NCI-H1092 (cell line): ENCODE results near the gene LYSMD1.
A peak's percentile ranks its signal among the peaks of the same experiment; 100 is the strongest.
"Not testable (repeated sequence)": the region's sequence is repeated elsewhere in the genome, so short reads cannot be mapped to it uniquely, and the experiment has no call there.

Experiments
- DNase-seq: peaks from one replicate; lab custom pipeline; 2025; lab: John Stamatoyannopoulos, UW

The LYSMD1 gene, protein sequence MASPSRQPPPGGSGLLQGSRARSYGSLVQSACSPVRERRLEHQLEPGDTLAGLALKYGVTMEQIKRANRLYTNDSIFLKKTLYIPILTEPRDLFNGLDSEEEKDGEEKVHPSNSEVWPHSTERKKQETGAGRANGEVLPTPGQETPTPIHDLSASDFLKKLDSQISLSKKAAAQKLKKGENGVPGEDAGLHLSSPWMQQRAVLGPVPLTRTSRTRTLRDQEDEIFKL

GRCh38 chr1:151165738-151166504, at the start of gene LYSMD1, which contains the start of gene SCNM1:
TSS of gene LYSMD1 (minus strand) at chr1:151165902. CDS start at chr1:151165258, 644 bp downstream.
TSS of gene SCNM1 (plus strand) at chr1:151166144. CDS start at chr1:151166153, 9 bp downstream.
- DNase-seq: peak; percentile 99

DNA sequence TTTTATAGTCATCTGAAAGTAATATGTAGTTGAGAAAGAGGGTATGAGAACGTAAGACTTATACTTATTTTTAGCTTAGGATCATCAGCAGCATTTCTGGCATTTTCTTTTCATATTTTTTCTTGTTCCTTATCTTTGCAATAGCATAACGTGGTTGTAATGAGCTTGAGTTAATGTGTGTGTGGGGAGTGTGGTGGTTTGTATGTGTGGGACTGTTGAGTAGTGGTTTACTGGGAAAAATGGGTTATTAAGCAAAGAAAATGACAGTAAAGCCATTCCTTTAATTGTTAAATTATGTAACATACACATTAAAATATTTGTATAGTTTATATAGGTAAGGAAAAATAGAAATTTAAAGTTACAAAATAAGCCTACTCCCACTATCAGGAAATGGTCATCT, 47.9 kb upstream of the LYSMD1 start:
- DNase-seq: no peak

GRCh38 chr1:151211972-151212705, 46.4 kb upstream of the LYSMD1 start:
- DNase-seq: no peak

DNA sequence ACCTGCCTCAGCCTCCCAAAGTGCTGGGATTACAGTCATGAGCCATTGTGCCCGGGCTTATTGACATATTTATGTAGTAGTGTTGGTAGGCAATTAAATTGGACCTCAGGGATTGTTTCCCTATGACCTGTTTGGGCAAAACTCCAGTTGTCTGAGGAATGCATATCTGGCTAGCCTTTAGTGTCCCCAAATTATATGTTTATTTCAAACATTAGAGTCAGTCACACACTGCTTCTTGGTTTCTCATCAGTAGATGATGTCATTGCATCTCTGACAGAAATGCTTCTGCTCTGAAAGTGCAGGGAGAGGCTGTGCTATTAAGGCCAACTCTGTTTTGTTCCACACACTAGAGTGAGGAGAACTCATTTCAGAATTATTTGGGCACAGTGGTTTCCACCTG, 45.1 kb upstream of the LYSMD1 start:
- no peak for DNase-seq

DNA sequence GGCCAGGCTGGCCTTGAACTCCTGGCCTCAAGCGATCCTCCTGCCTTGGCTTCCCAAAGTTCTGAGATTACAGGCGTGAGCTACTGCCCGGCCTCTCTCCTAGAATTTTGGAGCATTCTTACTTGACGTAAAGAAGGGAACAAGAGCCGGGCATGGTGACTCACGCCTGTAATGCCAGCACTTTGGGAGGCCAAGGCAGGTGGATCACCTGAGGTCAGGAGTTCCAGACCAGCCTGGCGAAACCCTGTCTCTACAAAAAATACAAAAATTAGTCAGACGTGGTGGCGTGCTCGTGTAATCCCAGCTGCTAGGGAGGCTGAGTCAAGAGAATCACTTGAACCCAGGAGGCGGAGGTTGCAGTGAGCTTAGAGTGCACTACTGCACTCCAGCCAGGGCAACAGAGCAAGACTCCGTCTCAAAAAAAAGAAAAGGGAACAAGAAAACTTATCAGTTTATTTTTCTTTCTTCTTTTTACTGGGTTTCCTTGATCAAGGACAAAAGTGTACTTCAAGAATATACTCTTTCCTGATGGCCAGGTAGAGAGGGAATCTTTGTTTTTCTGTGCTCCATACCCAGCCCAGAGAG, 39.8 kb upstream of the LYSMD1 start:
- DNase-seq: not testable (repeated sequence)

GRCh38 chr1:151199873-151200581, 34.3 kb upstream of the LYSMD1 start:
- DNase-seq: no peak

DNA sequence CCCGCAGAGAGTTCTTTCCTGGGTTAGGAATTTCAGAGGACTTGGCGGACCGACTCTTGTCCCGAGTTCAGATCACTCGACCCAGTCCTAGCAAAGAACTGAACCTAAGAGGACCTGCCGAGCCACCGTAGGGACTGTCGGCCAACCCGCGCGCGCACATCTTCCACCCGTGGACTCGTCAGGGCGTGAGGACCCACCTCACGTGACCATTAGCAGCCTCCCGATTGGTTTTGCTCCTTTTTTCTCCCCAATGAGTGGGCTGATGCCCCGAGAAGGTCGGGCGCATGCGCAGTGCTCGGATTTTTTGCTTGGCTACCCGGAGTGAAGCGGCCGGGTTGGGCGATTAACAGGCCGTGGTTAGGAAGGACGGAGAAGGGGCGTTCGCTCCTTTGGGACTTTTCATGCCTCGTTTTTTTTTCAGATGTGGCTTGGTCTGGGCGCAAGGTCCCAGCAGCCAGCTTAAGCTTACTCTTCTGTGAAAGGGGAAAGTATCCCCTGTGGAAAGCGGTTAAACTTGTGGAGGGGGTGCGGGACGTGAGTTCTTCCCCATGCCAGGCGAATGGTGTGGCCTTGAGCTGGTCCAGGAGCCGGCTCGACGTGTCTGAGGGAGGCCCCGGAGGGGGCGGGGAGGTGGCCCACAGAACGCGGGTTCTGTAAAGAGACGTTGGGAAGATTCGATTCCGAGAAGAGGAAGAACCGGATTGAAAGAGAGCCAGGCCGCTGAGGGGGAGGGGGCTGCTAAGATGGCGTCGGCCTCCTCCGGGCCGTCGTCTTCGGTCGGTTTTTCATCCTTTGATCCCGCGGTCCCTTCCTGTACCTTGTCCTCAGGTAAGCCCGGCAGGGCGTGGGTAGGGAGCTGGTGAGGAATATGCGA, 32.8 kb upstream of the LYSMD1 start, which contains the start of gene PIP5K1A:
Gene PIP5K1A, plus strand, starts transcription at position 299 of the 874 bp plus-strand sequence. Its CDS starts 445 bp downstream, at position 744.
- DNase-seq: peak; percentile 100

- DNase-seq: no peak
Measured at GRCh38 chr1:151197863-151198253, 32.2 kb upstream of the LYSMD1 start.

DNA sequence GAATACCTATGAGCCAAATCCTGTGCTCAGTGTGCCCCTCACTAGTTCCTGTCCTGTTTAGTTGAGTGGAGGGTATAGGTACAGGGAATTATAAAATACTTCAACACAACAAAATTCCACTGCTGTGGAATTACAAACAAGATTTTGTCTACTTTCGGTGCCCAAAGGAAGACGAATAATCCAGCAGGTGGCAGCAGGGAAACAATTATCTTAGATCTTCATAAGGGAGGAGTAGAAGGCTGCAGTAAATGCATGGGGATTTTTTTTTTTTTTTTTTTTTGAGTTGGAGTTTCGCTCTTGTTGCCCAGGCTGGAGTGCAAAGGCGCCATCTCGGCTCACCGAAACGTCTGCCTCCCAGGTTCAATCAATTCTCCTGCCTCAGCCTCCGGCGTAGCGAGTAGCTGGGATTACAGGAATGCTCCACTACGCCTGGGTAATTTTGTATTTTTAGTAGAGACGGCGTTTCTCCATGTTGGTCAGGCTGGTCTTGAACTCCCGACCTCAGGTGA, 30.6 kb upstream of the LYSMD1 start:
- peak; percentile 71 for DNase-seq

GRCh38 chr1:151194894-151195594, 29.3 kb upstream of the LYSMD1 start:
- DNase-seq: not testable (repeated sequence)

- no peak for DNase-seq
Measured at GRCh38 chr1:151193856-151194255, 28.2 kb upstream of the LYSMD1 start.

GRCh38 chr1:151193304-151193703, 27.6 kb upstream of the LYSMD1 start:
- no peak for DNase-seq

DNA sequence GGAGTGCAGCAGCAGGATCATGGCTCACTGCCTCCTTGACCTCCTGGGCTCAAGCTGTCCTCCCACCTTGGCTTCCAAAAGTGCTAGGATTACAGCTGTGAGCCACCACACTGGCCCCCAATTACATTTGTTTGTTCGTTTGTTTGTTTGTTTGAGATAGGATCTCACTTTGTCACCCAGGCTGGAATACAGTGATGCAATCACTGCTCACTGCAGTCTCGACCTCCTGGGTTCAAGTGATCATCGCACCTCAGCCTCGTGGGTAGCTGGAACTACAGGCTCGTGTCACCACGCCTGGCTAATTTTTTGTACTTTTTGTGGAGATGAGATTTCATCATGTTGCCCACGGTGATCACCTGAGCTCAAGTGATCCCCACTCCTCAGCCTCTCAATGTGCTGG, 26.3 kb upstream of the LYSMD1 start:
- no peak for DNase-seq

DNA sequence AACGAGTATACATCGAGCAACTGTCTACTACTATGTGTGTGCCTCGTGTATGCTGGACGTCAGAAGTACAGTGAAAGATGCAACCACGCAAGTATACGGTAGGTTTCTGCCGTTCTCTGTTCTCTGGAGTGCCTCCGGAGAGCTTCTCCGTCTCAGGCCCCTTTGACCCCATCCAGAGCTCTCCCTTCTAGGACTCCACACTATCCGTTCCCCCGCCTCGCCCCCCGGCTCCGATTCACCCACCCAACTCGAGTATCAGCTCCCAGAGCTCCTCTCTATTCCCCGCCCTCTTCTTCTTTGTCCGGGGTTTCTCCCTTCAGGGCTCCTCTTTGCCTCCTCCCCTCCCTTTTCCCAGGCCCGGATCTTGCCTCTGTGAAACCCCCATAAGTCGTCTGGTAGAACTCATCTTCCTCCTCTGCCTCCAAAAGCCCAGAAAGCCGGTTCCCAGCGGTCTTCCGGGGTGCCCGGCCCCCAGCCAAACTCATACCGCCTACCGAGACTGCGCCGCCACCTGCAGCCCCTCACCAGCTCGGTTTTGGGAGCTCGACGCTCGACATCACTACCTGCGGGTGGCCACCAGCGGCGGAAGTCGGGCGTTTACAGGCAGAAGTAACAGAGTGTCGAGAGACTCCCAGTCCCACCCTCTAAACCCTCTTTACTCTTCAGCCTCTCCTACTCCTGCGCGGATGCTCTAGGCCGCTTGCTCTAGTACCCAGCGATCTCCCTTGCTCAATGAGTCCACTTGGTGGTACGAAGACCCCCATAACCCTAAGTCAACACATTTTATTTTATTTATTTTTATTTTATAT, 24.1 kb upstream of the LYSMD1 start, which contains the start of gene VPS72:
Gene VPS72, minus strand, starts transcription at position 561 of the 809 bp plus-strand sequence. Its CDS starts 76 bp downstream, at position 485.
- peak; percentile 94 for DNase-seq

- not testable (repeated sequence) for DNase-seq
Measured at GRCh38 chr1:151188667-151189066, 23.0 kb upstream of the LYSMD1 start.

- peak; percentile 37 for DNase-seq
Measured at GRCh38 chr1:151187205-151187604, 21.5 kb upstream of the LYSMD1 start.

DNA sequence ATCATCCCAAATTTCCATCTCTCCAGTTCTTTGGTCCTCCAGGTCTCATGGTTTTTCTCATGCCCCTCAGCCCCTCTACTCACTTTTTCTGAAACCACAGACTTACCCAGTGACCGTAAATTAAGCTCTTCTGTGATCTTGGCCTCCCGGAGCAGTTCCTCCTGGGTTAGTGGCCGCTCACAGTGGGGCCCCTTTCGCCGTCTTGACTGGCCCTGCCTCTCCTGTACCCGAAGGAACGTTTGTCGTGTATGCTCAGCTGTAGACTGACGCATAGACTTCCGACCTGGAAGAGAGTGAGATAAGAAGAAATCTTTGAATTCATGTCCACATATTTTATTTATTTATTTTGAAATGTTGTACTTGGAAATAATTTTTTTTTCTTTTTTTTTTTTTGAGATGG, 18.5 kb upstream of the LYSMD1 start:
- DNase-seq: no peak

DNA sequence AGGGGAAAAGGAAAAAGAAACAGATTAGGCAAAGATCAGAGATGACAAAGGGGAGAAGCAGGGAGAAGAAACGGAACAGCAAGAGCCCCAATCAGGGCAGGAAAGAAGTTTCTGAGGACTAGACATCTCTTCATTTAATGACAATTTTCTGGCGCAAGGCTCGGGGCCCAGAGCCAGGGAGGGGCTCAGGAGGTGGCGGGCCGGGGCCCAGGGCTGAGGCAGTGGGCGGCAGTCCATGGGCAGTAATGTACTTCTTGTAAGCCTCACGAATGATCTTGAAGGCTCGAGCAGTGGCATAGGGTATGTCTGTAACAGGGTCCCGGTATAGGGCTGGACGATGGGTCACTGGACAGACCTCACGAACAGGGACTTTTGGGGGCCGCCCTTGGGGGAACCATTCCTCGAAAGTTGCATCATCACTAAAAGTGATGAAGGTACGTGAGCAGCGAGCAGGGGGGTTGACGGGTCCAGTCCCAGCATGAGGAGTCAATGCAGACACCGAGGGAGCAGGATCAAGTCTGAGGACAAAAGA, 10.9 kb upstream of the LYSMD1 start:
- no peak for DNase-seq
